GM21360 (cell line): ENCODE data around the gene UBL3.

Source experiments
- ATAC-seq: cut with Tn5 transposase; IDR thresholded peaks from one replicate; pipeline ENCODE4 v1.9.1; 2021; ENCODE audit warnings: mild to moderate bottlenecking, moderate library complexity; ENCODE audit not compliant: unreplicated experiment

Gene UBL3

GRCh38 chr13:29850213-29850898 is at the start of gene UBL3:
TSS of gene UBL3 (minus strand) at chr13:29850617. CDS start at chr13:29849538, 1,079 bp downstream.
- ATAC-seq, result peak; percentile 76

- no peak for ATAC-seq
Observed at GRCh38 chr13:29897102-29897501, 46.7 kb upstream of the UBL3 start.

- no peak for ATAC-seq
Observed at GRCh38 chr13:29893438-29893837, 43.0 kb upstream of the UBL3 start.

- no peak for ATAC-seq
Observed at GRCh38 chr13:29892151-29892550, 41.7 kb upstream of the UBL3 start.

GRCh38 chr13:29889111-29889510 is 38.7 kb upstream of the UBL3 start:
- no peak for ATAC-seq

GRCh38 chr13:29888306-29888705 is 37.9 kb upstream of the UBL3 start:
- ATAC-seq, result no peak

- no peak for ATAC-seq
Observed at GRCh38 chr13:29887686-29888085, 37.3 kb upstream of the UBL3 start.

- ATAC-seq, result no peak
Observed at GRCh38 chr13:29887030-29887557, 36.7 kb upstream of the UBL3 start.

- no peak for ATAC-seq
Observed at GRCh38 chr13:29886446-29886845, 36.0 kb upstream of the UBL3 start.

- ATAC-seq, result no peak
Observed at GRCh38 chr13:29885989-29886388, 35.6 kb upstream of the UBL3 start.

- ATAC-seq, result no peak
Observed at GRCh38 chr13:29884671-29885430, 34.4 kb upstream of the UBL3 start.

- no peak for ATAC-seq
Observed at GRCh38 chr13:29883941-29884518, 33.6 kb upstream of the UBL3 start.

GRCh38 chr13:29882076-29882475 is 31.7 kb upstream of the UBL3 start:
- no peak for ATAC-seq

GRCh38 chr13:29878101-29878500 is 27.7 kb upstream of the UBL3 start:
- no peak for ATAC-seq

GRCh38 chr13:29877456-29878078 is 27.1 kb upstream of the UBL3 start:
- ATAC-seq, result no peak

- no peak for ATAC-seq
Observed at GRCh38 chr13:29875646-29876045, 25.2 kb upstream of the UBL3 start.

- no peak for ATAC-seq
Observed at GRCh38 chr13:29868581-29868980, 18.2 kb upstream of the UBL3 start.

GRCh38 chr13:29865934-29866333 is 15.5 kb upstream of the UBL3 start:
- ATAC-seq, result no peak

GRCh38 chr13:29861694-29862110 is 11.3 kb upstream of the UBL3 start:
- no peak for ATAC-seq

GRCh38 chr13:29859971-29860370 is 9.6 kb upstream of the UBL3 start:
- no peak for ATAC-seq

GRCh38 chr13:29858667-29859066 is 8.2 kb upstream of the UBL3 start:
- ATAC-seq, result no peak
